COR-L47 (cell line): ENCODE results near the gene ACADM.
A peak's percentile ranks its signal among the peaks of the same experiment; 100 is the strongest.
"Not testable (repeated sequence)": the region's sequence is repeated elsewhere in the genome, so short reads cannot be mapped to it uniquely, and the experiment has no call there.

Source experiments
- DNase-seq: peaks from one replicate; lab custom pipeline; 2025; lab: John Stamatoyannopoulos, UW

The ACADM gene

DNA sequence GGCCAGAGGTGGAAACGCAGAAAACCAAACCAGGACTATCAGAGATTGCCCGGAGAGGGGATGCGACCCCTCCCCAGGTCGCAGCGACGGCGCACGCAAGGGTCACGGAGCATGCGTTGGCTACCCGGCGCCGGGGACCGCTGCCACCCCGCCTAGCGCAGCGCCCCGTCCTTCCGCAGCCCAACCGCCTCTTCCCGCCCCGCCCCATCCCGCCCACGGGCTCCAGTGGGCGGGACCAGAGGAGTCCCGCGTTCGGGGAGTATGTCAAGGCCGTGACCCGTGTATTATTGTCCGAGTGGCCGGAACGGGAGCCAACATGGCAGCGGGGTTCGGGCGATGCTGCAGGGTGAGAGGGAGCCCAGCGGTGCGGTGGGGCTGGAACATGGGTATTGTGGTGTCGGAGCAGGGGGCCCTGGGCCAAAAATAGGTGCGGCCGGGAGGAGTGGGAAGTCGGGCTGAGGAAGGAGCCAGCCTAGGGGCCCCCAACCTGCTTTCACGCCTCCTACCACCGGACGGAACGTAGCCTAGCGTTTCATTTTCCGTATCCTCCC, at the start of gene ACADM:
Gene ACADM (plus strand): TSS at position 238 of the 551 bp plus-strand sequence. CDS start 79 bp downstream, at position 317.
- peak; percentile 70 for DNase-seq

GRCh38 chr1:75677443-75677842, 47.1 kb upstream of the ACADM start:
- no peak for DNase-seq

DNA sequence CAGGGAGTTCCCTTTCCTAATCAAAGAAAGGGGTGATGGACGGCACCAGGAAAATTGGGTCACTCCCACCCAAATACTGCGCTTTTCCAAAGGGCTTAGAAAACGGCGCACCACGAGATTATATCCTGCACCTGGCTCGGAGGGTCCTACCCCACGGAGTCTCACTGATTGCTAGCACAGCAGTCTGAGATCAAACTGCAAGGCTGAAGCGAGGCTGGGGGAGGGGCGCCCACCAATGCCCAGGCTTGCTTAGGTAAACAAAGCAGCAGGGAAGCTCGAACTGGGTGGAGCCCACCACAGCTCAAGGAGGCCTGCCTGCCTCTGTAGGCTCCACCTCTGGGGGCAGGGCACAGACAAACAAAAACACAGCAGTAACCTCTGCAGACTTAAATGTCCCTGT, 46.5 kb upstream of the ACADM start:
- not testable (repeated sequence) for DNase-seq

DNA sequence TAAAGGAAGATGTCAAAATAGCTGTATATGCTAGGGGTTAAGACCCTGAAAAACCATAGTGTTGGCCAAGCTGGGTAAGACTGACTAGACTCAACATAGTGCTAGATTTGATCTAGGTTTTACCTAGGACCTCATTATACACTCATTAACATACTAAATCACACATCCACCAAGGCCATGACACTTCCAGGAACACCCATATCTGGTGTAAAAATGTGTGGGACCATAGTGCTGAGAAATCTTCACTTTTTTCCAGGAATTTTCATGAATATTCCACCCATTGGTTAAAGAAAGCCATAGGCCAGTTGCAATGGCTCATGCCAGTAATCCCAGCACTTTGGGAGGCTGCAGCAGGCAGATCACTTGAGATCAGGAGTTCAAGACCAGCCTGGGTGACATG, 34.0 kb upstream of the ACADM start:
- no peak for DNase-seq

DNA sequence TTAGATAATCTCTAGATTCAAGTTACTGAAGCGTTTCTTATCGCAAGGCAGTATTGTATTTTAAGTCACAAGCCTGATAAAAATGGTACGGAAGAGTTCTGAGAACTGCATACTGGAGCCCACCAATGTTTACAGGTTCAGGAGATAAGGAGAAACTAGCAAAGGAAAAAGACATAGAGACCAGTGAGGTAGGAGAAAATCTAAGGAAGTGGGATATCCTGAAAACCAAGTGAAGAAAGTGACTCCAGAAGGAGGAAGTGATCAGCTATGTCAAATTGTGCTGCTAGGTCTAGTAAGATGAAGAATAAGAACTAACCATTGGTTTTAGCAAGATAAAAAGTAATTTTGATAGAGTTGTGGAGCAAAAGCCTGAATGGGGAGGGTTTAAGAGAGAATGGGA, 31.0 kb upstream of the ACADM start:
- no peak for DNase-seq

DNA sequence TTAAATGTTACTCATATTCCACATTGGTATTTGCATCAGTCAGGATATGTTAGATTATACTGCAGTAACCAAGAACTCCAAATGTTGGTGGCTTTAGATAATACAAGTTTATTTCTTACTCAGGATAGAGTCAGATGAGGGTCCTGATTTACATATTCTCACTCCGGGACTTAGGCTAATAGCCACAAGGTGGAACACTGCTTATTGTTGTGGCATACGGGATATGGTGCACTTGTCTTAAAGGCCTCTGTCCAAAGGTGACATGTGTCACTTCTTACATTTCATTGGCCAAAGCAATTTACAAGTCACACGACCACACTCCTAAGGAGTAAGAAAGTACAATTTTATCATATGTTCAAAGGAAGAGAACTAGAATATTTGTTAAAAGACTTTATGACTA, 28.5 kb upstream of the ACADM start:
- DNase-seq = no peak

DNA sequence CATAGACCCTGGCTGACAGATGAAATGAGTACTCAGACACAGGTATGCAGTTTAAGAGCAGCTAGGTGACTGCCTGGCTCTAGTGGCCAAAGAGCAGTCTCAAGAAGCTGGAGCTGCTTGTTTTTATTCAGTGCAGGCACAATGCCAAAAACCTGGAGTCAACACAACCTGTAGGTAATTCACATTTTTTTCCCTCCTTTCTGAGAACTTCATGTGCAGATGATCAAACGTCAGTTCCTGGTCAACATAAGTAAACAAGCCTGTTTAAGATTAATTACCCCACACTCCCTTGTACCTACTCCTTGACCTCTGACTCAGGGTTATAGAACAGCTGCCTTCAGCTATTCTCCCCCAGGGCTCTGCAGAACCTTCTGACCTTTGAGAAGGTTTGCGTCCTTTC, 17.3 kb upstream of the ACADM start:
- DNase-seq = no peak

GRCh38 chr1:75708910-75709309, 15.6 kb upstream of the ACADM start:
- no peak for DNase-seq

DNA sequence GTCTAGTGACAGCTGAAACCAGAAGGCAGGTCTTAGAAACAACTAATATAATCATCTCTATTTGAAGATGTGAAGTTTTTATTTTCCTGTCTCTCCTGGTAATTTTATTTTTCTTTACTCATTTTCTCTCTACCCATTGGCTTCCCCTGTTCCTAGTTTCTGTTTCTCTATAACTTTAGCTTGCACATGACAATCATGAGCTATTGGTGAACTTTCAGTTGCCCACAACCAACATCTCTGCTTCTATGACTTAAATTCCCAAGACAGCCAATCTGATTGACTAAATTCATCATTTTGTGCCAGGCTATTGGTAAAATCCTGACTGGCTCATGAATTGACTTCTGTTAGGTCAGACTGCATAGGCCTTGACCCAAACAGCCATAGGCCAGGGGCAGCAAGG, 13.7 kb upstream of the ACADM start:
- DNase-seq = no peak

GRCh38 chr1:75711846-75712245, 12.7 kb upstream of the ACADM start:
- no peak for DNase-seq

- DNase-seq = no peak
Measured at GRCh38 chr1:75712306-75712705, 12.2 kb upstream of the ACADM start.

- DNase-seq = no peak
Measured at GRCh38 chr1:75719810-75720209, 4.7 kb upstream of the ACADM start.

GRCh38 chr1:75720325-75720724, 4.2 kb upstream of the ACADM start:
- no peak for DNase-seq

DNA sequence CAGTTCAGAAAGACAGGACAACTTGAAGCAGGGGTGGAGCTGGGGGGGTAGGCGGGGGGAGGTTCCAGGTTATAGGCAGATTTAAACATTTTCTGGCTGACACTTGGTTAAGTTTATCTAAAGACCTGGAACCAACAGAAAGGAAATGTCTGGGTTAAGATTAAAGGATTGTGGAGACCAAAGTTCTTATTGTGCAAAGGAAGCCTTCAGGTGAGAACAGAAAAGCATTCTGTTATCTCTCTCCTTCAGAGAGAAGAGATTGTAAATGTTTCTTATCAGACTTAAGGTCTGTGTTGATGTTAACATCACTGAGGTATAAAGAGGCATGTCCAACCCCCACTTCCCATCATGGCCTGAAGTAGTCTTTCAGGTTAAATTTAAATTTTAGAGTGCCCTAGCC, 3.7 kb upstream of the ACADM start:
- no peak for DNase-seq

GRCh38 chr1:75722246-75722645, 2.3 kb upstream of the ACADM start:
- not testable (repeated sequence) for DNase-seq

DNA sequence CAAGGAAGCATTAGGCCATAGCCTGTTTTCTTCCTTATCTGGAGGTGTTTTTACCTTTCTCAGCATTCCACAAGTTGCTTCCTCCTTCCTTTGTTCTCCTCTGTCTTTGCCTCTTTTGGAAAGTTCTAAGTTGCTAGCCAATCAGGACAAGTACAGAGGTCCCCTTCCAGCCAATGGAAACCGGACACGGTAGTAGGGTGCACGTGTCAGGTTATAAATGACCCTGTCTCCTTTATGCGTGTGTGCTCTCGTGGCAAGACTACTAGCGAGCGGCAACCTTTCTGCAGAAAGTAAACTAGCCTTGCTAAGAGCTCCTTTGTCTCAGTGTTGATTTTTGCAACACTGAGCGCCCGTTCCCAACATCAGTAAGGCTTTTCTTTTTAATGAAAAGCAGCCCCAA, 1.5 kb upstream of the ACADM start:
- DNase-seq = no peak

GRCh38 chr1:75723989-75724471, 479 bp upstream of the ACADM start:
- peak; percentile 61 for DNase-seq

DNA sequence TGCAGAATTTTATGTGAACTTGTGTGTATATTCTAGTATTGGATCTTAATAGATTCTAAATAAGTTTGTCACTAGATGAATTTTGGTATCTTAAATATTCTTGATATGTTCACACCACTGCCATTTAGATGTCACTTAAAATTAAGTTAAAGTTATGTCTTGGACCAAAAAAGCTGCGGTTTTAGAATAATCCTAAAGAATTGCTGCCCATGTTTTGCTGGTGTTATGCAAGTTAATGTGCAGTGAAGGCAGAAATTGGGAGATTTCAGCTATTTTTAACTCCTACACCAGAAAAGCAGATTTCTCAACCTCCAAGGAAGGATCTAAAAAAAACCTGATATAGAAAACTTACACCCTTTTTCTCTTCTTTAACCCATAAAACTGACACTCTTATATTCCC, 757 bp downstream of the ACADM start:
- no peak for DNase-seq

- peak; percentile 36 for DNase-seq
Measured at GRCh38 chr1:75725861-75726361, 1.4 kb downstream of the ACADM start.

DNA sequence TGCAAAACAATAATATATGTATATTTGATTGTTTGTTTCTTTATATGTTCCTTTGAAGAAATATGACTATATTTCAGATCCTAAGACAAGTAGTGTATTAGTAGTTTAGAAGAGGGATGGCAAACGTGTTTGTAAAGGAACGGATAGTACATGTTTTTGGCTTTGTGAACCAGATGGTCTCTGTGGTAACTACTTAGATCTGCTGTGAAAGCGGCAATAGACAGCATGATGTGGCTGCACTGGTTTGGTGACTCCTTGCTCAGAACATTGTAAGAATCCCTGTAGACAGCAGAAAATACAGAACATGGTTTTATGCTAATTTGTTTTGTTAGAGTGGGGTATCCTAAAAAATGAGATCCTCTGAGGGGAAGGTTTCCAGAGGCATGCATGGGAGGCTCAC, 3.1 kb downstream of the ACADM start:
- no peak for DNase-seq

DNA sequence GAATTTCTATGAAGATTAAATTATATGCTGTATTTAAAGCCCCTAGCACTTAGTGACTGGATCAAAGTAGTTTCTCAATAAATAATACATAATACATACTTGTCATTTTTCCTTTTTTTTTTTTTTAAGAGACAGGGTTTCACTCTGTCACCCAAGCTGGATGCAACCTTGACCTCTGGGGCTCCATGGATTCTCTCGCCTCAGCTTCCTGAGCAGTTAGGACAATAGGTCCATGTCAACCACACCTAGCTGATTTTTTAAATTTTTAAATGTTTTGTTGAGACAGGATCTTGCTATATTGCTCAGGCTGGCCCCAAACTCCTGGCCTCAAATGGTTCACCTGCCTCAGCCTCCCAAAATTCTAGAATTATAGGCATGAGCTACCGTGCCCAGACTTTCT, 5.9 kb downstream of the ACADM start:
- DNase-seq = no peak

- no peak for DNase-seq
Measured at GRCh38 chr1:75731881-75732280, 7.4 kb downstream of the ACADM start.

DNA sequence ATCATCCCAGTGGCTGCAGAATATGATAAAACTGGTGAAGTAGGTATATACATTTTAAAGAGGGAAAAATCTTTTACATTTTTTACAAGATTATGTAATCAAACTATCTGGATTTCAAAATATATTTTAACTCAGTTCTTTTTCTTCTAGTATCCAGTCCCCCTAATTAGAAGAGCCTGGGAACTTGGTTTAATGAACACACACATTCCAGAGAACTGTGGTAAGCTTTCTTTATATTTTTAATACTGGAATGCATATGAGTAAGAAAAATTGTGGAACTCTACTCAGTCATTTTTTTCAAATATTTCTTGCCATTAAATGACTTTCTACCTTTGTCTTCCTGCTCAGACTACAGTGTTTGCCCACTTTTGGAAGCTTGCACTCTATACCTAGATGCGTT, 8.2 kb downstream of the ACADM start:
- no peak for DNase-seq

DNA sequence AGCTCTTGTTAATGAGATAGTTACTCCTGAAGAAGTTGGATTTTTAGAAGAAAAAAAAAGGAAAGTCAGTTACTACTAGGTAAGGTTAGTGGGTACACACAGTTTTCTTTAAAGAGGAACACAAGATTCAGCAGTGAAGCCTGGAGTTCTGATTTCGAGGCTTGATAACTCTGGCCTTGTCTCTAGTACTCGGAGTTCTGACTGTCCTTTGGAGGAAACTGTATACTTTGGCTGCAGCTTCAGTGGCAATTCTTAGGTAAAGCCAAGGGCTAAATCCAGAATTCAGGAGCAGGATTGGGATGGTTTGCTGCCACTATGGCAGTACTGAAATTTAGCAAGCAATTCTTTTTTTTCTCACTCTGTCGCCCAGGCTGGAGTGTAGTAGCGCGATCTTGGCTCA, 9.2 kb downstream of the ACADM start:
- no peak for DNase-seq
